ENCODE results near the gene RPS18.
"Not testable (repeated sequence)": the region's sequence is repeated elsewhere in the genome, so short reads cannot be mapped to it uniquely, and the experiment has no call there.

The RPS18 gene

DNA sequence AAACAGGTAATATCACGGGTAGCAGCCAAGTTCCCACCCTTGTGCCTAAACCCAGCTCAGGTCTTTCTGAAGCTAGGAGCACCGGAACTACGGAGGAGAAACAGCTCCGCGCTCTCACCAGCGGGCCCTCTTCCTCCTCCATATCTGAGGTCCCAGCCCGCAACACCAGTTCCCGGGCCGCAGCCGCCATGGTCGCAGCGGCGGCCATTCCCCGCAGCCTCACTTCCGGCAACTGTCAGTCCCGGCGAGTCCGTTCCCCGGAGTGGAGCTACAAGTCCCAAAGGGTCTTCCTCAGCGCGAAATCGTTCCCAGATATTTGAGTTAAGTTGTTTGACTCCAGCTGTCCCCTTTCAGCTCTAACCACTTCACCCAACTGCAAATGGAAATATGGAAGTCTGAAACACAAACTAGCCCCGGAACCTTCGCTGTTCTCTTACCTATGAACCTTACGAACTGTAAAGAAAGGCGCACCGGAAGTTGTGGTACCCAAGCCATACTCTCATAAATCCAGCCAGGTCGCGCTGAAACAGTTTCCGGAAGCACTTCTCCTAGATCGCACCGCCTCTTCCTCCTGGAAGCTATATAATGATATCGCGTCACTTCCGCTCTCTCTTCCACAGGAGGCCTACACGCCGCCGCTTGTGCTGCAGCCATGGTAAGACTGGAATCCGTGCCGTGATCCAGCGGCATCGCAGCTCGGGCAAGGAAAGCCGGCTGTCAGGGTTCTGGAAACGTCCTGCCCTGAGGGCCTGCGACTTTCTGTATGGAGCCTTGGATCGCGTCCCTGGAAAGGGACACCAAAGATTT, at the start of gene RPS18, which contains the start of gene VPS52:
Gene RPS18 (plus strand): TSS at position 608 of the 807 bp plus-strand sequence. CDS start 45 bp downstream, at position 653.
Gene VPS52 (minus strand): TSS at position 409 of the 807 bp plus-strand sequence. CDS start 201 bp downstream, at position 208.
- H3K4me3 ChIP-seq (ENCODE audit: low read depth, low read length): peak within 1 kb of the TSS; percentile 75
- TF ChIP-seq, protein P1, sequence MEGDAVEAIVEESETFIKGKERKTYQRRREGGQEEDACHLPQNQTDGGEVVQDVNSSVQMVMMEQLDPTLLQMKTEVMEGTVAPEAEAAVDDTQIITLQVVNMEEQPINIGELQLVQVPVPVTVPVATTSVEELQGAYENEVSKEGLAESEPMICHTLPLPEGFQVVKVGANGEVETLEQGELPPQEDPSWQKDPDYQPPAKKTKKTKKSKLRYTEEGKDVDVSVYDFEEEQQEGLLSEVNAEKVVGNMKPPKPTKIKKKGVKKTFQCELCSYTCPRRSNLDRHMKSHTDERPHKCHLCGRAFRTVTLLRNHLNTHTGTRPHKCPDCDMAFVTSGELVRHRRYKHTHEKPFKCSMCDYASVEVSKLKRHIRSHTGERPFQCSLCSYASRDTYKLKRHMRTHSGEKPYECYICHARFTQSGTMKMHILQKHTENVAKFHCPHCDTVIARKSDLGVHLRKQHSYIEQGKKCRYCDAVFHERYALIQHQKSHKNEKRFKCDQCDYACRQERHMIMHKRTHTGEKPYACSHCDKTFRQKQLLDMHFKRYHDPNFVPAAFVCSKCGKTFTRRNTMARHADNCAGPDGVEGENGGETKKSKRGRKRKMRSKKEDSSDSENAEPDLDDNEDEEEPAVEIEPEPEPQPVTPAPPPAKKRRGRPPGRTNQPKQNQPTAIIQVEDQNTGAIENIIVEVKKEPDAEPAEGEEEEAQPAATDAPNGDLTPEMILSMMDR (IDR thresholded peaks at IDR 0.05; ENCODE audit: low read depth, low read length): no peak

DNA sequence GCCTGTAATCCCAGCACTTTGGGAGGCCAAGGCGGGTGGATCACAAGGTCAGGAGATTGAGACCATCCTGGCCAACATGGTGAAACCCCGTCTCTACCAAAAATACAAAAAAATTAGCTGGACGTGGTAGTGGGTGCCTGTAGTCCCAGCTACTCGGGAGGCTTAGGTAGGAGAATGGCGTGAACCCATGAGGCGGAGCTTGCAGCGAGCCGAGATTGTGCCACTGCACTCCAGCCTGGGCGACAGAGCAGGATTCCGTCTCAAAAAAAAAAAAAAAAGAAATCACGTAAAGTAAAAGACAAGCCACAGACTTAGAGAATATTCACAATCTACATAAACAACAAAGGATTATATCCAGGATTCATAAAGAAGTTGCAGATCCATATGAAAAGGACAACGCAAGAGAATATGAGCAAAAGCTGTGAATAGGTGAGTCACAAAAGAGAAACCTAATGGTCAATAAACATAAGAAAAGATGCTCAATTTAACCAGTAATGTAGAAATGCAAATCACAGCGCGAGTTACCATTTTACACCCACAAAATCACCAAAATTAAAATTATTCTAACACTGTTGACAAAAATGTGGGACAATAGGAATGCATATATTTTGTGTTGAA, 45.3 kb upstream of the RPS18 start:
- not testable (repeated sequence) for H3K4me3 ChIP-seq (ENCODE audit: low read depth, low read length)

DNA sequence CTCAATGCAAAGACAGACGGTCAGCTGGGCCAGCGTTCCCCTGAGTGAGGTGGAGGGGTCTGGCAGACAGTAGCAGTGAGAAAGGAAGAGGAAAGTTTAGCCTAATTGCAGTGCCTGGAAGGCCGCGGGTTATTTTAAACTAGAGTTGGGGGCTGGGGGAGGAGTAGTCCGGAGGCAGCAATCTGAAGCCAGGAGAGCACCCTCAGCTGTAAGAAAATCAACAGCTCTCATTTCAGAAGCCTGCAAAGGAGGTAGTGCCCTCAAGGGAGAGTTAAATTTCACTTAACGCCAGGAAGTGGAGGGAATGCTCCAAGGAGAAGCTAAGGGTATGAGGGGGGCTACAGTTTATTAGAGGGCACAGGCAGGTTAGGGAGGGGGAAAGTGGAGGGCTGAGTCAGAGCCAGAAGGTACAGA, 36.6 kb upstream of the RPS18 start:
- TF ChIP-seq, protein P1 (IDR thresholded peaks at IDR 0.05; ENCODE audit: low read depth, low read length): no peak
- no peak overlapping the region for H3K4me3 ChIP-seq (ENCODE audit: low read depth, low read length)

DNA sequence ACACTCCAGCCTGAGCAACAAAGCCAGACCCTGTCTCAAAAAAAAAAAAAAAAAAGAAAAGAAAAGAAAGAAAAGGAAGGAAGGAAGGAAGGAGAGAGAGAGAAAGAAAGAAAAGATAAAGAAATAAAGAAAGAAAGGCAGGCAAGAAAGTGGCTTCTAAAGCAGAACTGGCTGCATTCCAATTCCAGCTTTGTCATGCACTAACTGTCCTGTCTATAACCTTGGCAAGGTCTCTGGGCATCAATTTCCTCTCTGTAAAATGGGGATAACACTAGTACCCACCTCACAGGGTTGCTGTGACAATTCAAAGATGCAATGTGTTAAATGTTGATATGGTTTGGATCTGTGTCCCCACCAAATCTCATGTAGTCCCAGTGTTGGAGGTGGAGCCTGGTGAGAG, 35.5 kb upstream of the RPS18 start:
- TF ChIP-seq, protein P1 (IDR thresholded peaks at IDR 0.05; ENCODE audit: low read depth, low read length): no peak
- H3K4me3 ChIP-seq (ENCODE audit: low read depth, low read length): no peak overlapping the region

DNA sequence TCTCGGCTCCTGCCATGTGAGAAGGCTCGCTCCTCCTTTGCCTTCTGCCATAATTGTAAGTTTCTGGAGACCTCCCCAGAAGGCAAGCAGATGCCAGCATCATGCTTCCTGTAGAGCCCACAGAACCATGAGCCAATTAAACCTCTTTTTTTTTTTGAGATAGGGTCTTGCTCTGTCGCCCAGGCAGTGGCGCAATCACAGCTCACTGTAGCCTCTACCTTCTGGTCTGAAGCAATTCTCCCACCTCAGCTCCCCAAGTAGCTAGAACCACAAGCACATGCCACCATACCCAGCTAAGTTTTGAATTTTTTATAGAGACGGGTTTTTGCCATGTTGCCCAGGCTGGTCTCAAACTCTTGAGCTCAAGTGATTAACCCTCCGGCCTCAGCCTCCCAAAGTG, 35.0 kb upstream of the RPS18 start:
- no peak overlapping the region for H3K4me3 ChIP-seq (ENCODE audit: low read depth, low read length)
- TF ChIP-seq, protein P1 (IDR thresholded peaks at IDR 0.05; ENCODE audit: low read depth, low read length): no peak

DNA sequence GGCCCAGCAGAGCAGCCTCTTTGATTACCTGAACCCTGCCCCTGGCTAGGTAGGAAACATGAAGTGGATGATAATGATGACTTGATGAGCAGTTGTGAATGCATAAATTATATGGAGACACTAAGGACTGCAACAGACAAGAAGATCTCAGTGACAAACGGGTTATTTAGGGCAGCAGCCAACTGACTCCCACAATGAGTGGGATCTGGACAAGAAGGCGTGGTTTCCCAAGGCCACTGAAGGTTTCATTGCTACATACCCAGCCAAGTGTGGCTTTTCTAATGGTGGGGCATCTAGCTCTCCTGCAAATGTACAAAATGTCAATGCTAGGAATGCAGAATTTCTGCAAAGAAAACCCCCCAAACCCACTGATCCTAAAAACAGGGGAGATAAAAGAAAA, 34.1 kb upstream of the RPS18 start:
- no peak overlapping the region for H3K4me3 ChIP-seq (ENCODE audit: low read depth, low read length)
- TF ChIP-seq, protein P1 (IDR thresholded peaks at IDR 0.05; ENCODE audit: low read depth, low read length): no peak

DNA sequence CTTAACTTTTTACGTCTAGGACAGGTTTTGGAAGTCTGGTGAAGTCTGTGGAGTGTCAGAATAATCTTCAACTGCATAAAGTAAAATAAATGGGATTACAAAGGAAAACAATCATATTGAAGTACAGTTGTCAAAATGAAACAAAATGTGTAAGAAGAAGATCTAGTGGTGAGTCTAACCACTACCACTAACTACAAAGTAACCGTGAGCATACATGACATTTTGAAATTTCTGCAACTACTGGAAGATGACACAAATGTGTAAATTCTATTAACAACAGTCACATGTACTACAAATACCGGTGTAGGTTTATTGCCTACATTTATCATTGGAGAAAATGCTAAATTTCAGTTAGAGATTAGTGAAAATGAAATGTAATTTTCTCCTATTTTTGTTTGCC, 29.9 kb upstream of the RPS18 start:
- TF ChIP-seq, protein P1 (IDR thresholded peaks at IDR 0.05; ENCODE audit: low read depth, low read length): no peak
- no peak overlapping the region for H3K4me3 ChIP-seq (ENCODE audit: low read depth, low read length)

Data from WI38 (cell line).